Spleen (tissue), 11 donors: Measurements from ENCODE around the gene FUT8. TPM values are rescaled to one million over a fixed set of nuclear protein-coding genes. Genes with fewer than 3 reads are reported as not detected.

Source experiments
- DNase-seq: peaks from one replicate; pipeline ENCODE4 v3.0.0-alpha.2; 2020
- H3K27ac ChIP-seq, 8 donors: fragments of 200-600 bp; sonication (generic) in 7 of 8; 1 replicate in 4 of 8; 2 replicates in 4 of 8; pipeline versions ENCODE4 v1.5.0 to v1.8.0; 2016 to 2021; ENCODE audit warnings: inconsistent platforms in 4 of 8, mild to moderate bottlenecking in 4 of 8, moderate library complexity in 1 of 8
- H3K27me3 ChIP-seq, 7 donors: fragments of 200-600 bp; sonication (generic) in 6 of 7; replicated peaks in 1 of 7; 1 replicate in 4 of 7; 2 replicates in 3 of 7; pipeline versions ENCODE4 v1.5.0 to v1.8.0; 2016 to 2021; ENCODE audit warnings: inconsistent platforms in 3 of 7, mild to moderate bottlenecking in 1 of 7
- H3K36me3 ChIP-seq, 6 donors: fragments of 200-600 bp; sonication (generic) in 5 of 6; 1 replicate in 4 of 6; 2 replicates in 2 of 6; pipeline versions ENCODE4 v1.5.0 to v1.8.0; 2016 to 2021; ENCODE audit warnings: inconsistent platforms in 2 of 6
- H3K4me1 ChIP-seq, 6 donors: fragments of 200-600 bp; sonication (generic) in 5 of 6; 1 replicate in 3 of 6; 2 replicates in 3 of 6; pipeline versions ENCODE4 v1.5.0 to v1.8.0; 2016 to 2021; ENCODE audit warnings: inconsistent platforms in 3 of 6
- H3K4me3 ChIP-seq, 8 donors: fragments of 200-600 bp; sonication (generic) in 7 of 8; 1 replicate in 4 of 8; 2 replicates in 4 of 8; pipeline versions ENCODE4 v1.5.0 to v1.8.0; 2016 to 2021; ENCODE audit warnings: inconsistent platforms in 4 of 8, mild to moderate bottlenecking in 4 of 8, moderate library complexity in 2 of 8
- H3K9me3 ChIP-seq, 8 donors: fragments of 200-600 bp; sonication (generic) in 7 of 8; 1 replicate in 4 of 8; 2 replicates in 4 of 8; pipeline versions ENCODE4 v1.5.0 to v1.8.0; 2016 to 2021; ENCODE audit warnings: inconsistent platforms in 4 of 8
- CTCF ChIP-seq, 11 experiments: fragments of 200-600 bp in 7 of 11; fragments of 450-650 bp in 4 of 11; sonication (generic) in 4 of 11; IDR thresholded peaks in 8 of 11; conservative IDR thresholded peaks in 3 of 11; 1 replicate in 7 of 11; 2 replicates in 4 of 11; pipeline versions ENCODE4 v1.4.0 to v1.8.0; 2016 to 2021; ENCODE audit warnings: antibody characterized with exemption in 11 of 11, inconsistent platforms in 4 of 11, mild to moderate bottlenecking in 1 of 11
- POLR2A ChIP-seq, 3 donors: fragments of 450-650 bp; IDR thresholded peaks; one replicate each; pipeline ENCODE4 v1.5.1; 2017; ENCODE audit warnings: antibody characterized with exemption in 3 of 3, mild to moderate bottlenecking in 1 of 3
- POLR2AphosphoS5 ChIP-seq, 3 donors: sonication (generic); formaldehyde crosslinking; IDR thresholded peaks; one replicate each; pipeline ENCODE4 v1.5.1; 2017; ENCODE audit warnings: antibody characterized with exemption in 3 of 3
- WGBS, 5 donors: extraction: QIAGEN DNeasy Blood & Tissue Kit in 3 of 5; methylation state at CpG; one replicate each; pipeline versions ENCODE4 v1.1.5 to v1.1.7; 2013 to 2018; 5-methylcytosine and 5-hydroxymethylcytosine counted together
- intact Hi-C: fragments of 100-400 bp; cut with DNase I; formaldehyde crosslinking; loops from one replicate; pipeline ENCODE4 v1.15.0; 2023; ENCODE audit warnings: low total_unique reads
- polyA plus RNA-seq, 3 donors: library from polyadenylated mRNA; stranded (reverse); fragments of 200-250 nt; gene quantifications; one replicate each; pipeline ENCODE4 v1.2.1, GENCODE V29; 2013
- total RNA-seq, 7 donors: library from RNA; depleted of rRNA in 3 of 7; stranded (reverse); fragments of >200 nt in 3 of 7; fragmentation: NEBNext Ultra II Directional in 4 of 7; extraction: Animal tissue kit (Norgen Biotek cat#: 25700) in 4 of 7; gene quantifications; one replicate each; pipeline versions ENCODE4 v1.1.0 to v1.2.1, GENCODE V29; 2016 to 2021
- donor health status: healthy with polysubstance abuse.
- donor health status: DM: no; HTN: no; CAD: no; lungs with moderate emphysema.
- donor health status: DM: no; HTN: no; CAD: no.
- donor health status: Bipolar disorder and iron deficiency.
- donor health status: healthy.
- donor health status: DM: no; HTN: no; CAD: no.
- donor health status: DM: yes; HTN: yes; CAD: no.

Gene FUT8
- total and polyA plus RNA-seq, 10 donors = 9.4 to 75.1 (median 53.0) TPM

- TF ChIP-seq CTCF (IDR thresholded peaks at IDR 0.05 in 8 of 11, conservative IDR thresholded peaks at IDR 0.05 in 3 of 11) (no peak), POLR2AphosphoS5 (IDR thresholded peaks at IDR 0.05) (no peak), POLR2A (IDR thresholded peaks at IDR 0.05) (no peak)
- no peaks in the 10 kb centered on the region for H3K36me3 ChIP-seq
- no peaks in the 10 kb centered on the region for H3K27me3 ChIP-seq
- peaks cover 0 to 15% (median 0%) of the 10 kb centered on the region in 6 donors for H3K4me1 ChIP-seq
- H3K27ac ChIP-seq = no peak overlapping the region
- H3K4me3 ChIP-seq = no peak overlapping the region
- no peaks in the 10 kb centered on the region for H3K9me3 ChIP-seq
- intact Hi-C loops = loop anchor here (10.0 kb wide), 1 partner anchor 382 kb away; no protein-coding TSS in a partner anchor
- DNase-seq = no peak
These were observed 193.9 kb downstream of the FUT8 start for GRCh38 chr14:65606460-65606859.

GRCh38 chr14:65613131-65613650 is 200.7 kb downstream of the FUT8 start:
- Histone ChIP-seq H3K9me3 (no peaks in the 10 kb centered on the region), H3K4me3 (no peak overlapping the region), H3K36me3 (peaks cover 0 to 23% (median 8%) of the 10 kb centered on the region in 6 donors), H3K27ac (no peak overlapping the region), H3K27me3 (no peaks in the 10 kb centered on the region), H3K4me1 (no peaks in the 10 kb centered on the region)
- no peak for DNase-seq
- WGBS, 5 donors = 96 to 99% (median 98%) methylated on average over 3 of the region's 3 CpGs
- intact Hi-C loops = no loop called here
- no peak for TF ChIP-seq POLR2AphosphoS5 (IDR thresholded peaks at IDR 0.05)
- TF ChIP-seq POLR2A (IDR thresholded peaks at IDR 0.05) = no peak
- no peak for TF ChIP-seq CTCF (IDR thresholded peaks at IDR 0.05 in 8 of 11, conservative IDR thresholded peaks at IDR 0.05 in 3 of 11)

GRCh38 chr14:65618996-65619395 is 206.5 kb downstream of the FUT8 start:
- intact Hi-C loops = no loop called here
- 88 to 94% (median 91%) methylated on average over 3 of the region's 3 CpGs for WGBS, 5 donors
- Histone ChIP-seq H3K4me3 (no peak overlapping the region), H3K27me3 (no peaks in the 10 kb centered on the region), H3K27ac (no peak overlapping the region), H3K9me3 (no peaks in the 10 kb centered on the region), H3K36me3 (peaks cover 0 to 50% (median 8%) of the 10 kb centered on the region in 6 donors), H3K4me1 (no peaks in the 10 kb centered on the region)
- DNase-seq = no peak
- TF ChIP-seq POLR2AphosphoS5 (IDR thresholded peaks at IDR 0.05) = no peak
- no peak for TF ChIP-seq CTCF (IDR thresholded peaks at IDR 0.05 in 8 of 11, conservative IDR thresholded peaks at IDR 0.05 in 3 of 11)
- TF ChIP-seq POLR2A (IDR thresholded peaks at IDR 0.05) = no peak

- intact Hi-C loops = no loop called here
- Histone ChIP-seq H3K27ac (no peak overlapping the region), H3K36me3 (peaks cover 0 to 50% (median 8%) of the 10 kb centered on the region in 6 donors), H3K4me3 (no peak overlapping the region), H3K9me3 (no peaks in the 10 kb centered on the region), H3K27me3 (no peaks in the 10 kb centered on the region), H3K4me1 (no peaks in the 10 kb centered on the region)
- no peak for TF ChIP-seq POLR2A (IDR thresholded peaks at IDR 0.05)
- no peak for TF ChIP-seq POLR2AphosphoS5 (IDR thresholded peaks at IDR 0.05)
- no peak for TF ChIP-seq CTCF (IDR thresholded peaks at IDR 0.05 in 8 of 11, conservative IDR thresholded peaks at IDR 0.05 in 3 of 11)
- no peak for DNase-seq
These were observed 207.7 kb downstream of the FUT8 start for GRCh38 chr14:65620195-65620594.
